Measurements from ENCODE around the gene CLDN9. TPM values are rescaled to one million over a fixed set of nuclear protein-coding genes. Genes with fewer than 3 reads are reported as not detected.

The CLDN9 gene
- total and polyA plus RNA-seq, 11 donors, result 0.13 to 2.0 (median 0.75) TPM

DNA sequence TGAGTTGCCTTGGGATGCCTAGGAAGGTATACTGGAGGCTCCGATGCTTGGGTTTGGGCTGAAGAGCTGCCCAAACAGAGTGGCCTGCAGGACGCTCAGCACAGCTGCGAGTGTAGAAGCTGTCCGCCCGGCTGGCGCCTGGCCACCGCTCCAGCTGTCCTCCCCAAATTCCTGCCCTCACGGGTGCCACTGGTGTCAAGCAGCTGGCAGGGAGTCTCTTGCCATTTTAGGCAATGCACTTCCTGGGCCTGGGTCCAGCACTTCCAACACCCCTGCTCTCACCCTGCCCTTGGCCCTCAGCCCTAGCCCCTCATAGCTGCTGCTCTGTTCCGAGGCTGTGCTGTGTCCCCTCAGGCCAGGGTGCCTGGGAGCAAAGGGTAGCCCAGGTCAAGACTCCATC lies 27.3 kb upstream of the CLDN9 start:
- intact Hi-C loops (cut with DNase I), result no loop called here
- H3K27ac ChIP-seq, result peak overlapping the region; percentile 53 to 97 (median 86)
- H3K27me3 ChIP-seq, result peaks cover 0 to 17% (median 3%) of the 10 kb centered on the region in 9 donors
- TF ChIP-seq POLR2A (IDR thresholded peaks at IDR 0.05), result no peak
- TF ChIP-seq, protein P1, sequence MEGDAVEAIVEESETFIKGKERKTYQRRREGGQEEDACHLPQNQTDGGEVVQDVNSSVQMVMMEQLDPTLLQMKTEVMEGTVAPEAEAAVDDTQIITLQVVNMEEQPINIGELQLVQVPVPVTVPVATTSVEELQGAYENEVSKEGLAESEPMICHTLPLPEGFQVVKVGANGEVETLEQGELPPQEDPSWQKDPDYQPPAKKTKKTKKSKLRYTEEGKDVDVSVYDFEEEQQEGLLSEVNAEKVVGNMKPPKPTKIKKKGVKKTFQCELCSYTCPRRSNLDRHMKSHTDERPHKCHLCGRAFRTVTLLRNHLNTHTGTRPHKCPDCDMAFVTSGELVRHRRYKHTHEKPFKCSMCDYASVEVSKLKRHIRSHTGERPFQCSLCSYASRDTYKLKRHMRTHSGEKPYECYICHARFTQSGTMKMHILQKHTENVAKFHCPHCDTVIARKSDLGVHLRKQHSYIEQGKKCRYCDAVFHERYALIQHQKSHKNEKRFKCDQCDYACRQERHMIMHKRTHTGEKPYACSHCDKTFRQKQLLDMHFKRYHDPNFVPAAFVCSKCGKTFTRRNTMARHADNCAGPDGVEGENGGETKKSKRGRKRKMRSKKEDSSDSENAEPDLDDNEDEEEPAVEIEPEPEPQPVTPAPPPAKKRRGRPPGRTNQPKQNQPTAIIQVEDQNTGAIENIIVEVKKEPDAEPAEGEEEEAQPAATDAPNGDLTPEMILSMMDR (IDR thresholded peaks at IDR 0.05), result no peak
- no peaks in the 10 kb centered on the region for H3K9me3 ChIP-seq
- ATAC-seq, result peak; percentile 3 to 57 (median 17)
- DNase-seq, result peak in 4 of 5 donors; percentile 57 to 72 (median 66)
- 34 to 60% (median 41%) methylated on average over 1 to 9 of the region's 9 CpGs for WGBS, 4 donors
- peaks cover 0 to 41% (median 23%) of the 10 kb centered on the region in 12 donors for H3K4me1 ChIP-seq
- no peaks in the 10 kb centered on the region for H3K36me3 ChIP-seq
- H3K4me3 ChIP-seq, result no peak overlapping the region

DNA sequence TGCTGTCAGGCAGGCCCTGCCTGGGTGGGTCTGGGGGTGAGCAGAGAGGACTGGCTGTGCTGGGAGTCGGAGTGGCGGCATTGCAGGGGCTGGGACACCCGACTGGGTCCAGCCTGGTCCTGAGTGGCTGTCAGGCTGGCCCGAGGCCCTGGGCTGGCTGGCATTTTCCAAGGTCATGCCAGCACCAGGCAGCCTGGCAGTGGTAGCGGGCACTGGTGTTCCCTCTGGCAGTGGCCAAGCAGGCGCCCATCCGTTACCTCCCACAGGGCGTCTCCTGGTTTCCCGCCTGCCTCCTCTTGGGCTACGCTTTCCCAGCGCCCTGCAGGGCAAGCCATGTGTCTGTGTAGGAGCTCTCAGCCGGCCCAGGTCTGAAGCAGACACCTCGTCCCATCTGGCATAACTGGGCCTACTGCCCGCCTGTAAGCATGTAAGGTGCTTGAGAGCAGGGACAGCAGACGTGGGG lies 26.8 kb upstream of the CLDN9 start:
- WGBS, 4 donors, result 49 to 64% (median 56%) methylated on average over 9 to 15 of the region's 15 CpGs
- Histone ChIP-seq H3K4me1 (peaks cover 0 to 38% (median 21%) of the 10 kb centered on the region in 12 donors), H3K27ac (peak overlapping the region; percentile 53 to 97 (median 86)), H3K9me3 (no peaks in the 10 kb centered on the region), H3K27me3 (peaks cover 0 to 17% (median 3%) of the 10 kb centered on the region in 9 donors), H3K36me3 (no peaks in the 10 kb centered on the region), H3K4me3 (no peak overlapping the region)
- ATAC-seq (peak; percentile 77 to 85 (median 78)), DNase-seq (peak in 4 of 5 donors; percentile 68 to 89 (median 75))
- intact Hi-C loops (cut with DNase I), result no loop called here
- TF ChIP-seq, protein P1 (IDR thresholded peaks at IDR 0.05), result no peak
- TF ChIP-seq POLR2A (IDR thresholded peaks at IDR 0.05), result no peak

DNA sequence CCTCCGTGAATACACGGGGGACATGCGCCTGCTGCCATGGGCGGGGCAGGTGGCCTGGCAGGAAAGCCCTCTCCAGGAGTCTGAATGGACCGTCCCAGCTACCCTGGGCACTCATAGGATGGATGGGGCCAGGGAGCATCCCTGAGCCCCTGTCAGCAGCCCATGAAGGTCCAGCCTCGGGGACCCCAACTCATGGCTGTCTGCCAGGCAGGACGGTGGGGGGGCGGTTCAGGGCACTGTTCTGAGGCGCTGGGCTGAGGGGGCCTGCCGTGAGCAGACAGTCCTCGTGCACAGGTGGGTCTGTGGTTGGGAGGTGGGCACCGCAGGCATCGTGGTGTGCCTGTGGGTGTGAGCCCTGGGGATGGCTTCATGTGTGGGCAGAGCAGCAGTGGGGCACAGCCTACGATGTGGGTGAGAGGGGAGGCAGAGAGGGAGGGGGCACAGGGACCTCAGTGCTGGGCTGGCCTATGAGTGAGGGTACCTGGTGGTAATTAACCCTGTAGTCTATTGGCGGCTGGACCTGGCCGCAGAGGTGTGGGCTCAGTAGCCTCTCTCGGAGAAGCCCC lies 26.0 kb upstream of the CLDN9 start:
- peaks cover 0 to 17% (median 3%) of the 10 kb centered on the region in 9 donors for H3K27me3 ChIP-seq
- 75 to 80% (median 79%) methylated on average over 13 to 17 of the region's 17 CpGs for WGBS, 4 donors
- no peak overlapping the region for H3K4me3 ChIP-seq
- no peak for ATAC-seq
- DNase-seq, result no peak
- H3K9me3 ChIP-seq, result no peaks in the 10 kb centered on the region
- H3K27ac ChIP-seq, result peak overlapping the region in 5 of 12 donors; percentile 70 to 97 (median 88)
- no peaks in the 10 kb centered on the region for H3K36me3 ChIP-seq
- intact Hi-C loops (cut with DNase I), result no loop called here
- no peak for TF ChIP-seq POLR2A (IDR thresholded peaks at IDR 0.05)
- TF ChIP-seq, protein P1 (IDR thresholded peaks at IDR 0.05), result no peak
- H3K4me1 ChIP-seq, result peaks cover 0 to 32% (median 15%) of the 10 kb centered on the region in 12 donors

DNA sequence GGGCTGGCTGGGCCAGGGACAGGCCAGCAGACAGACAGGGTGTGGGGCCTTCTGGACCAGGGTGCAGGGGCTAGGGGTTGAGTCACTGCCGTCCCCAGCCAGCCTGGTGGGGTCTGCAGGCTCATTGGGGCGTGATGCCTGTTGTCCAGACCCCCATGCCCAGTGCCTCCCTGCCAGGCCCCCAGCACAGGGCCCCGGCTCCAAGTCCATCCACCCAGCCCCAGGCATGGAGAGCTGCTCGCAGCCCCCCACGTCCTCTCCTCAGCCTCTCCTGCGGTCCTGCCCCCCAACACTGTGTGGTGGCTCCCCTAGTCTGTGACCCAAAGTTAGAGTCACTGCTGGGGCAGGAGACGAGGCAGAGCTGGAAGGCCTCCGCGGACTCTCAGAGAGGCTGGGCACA lies 25.4 kb upstream of the CLDN9 start:
- Histone ChIP-seq H3K9me3 (no peaks in the 10 kb centered on the region), H3K27me3 (peaks cover 0 to 17% (median 3%) of the 10 kb centered on the region in 9 donors), H3K27ac (no peak overlapping the region), H3K4me1 (peaks cover 0 to 32% (median 15%) of the 10 kb centered on the region in 12 donors), H3K4me3 (no peak overlapping the region), H3K36me3 (no peaks in the 10 kb centered on the region)
- WGBS, 4 donors, result 75 to 94% (median 84%) methylated on average over 7 to 9 of the region's 9 CpGs
- TF ChIP-seq, protein P1 (IDR thresholded peaks at IDR 0.05), result no peak
- no peak for TF ChIP-seq POLR2A (IDR thresholded peaks at IDR 0.05)
- ATAC-seq (no peak), DNase-seq (no peak)
- intact Hi-C loops (cut with DNase I), result no loop called here

Data from heart left ventricle (tissue), 16 donors.